Upper lobe of right lung (tissue), 1 donor: ENCODE results near the gene SUSD2. TPM values are rescaled to one million over a fixed set of nuclear protein-coding genes. Genes with fewer than 3 reads are reported as not detected.
A peak's percentile ranks its signal among the peaks of the same experiment; 100 is the strongest.
"Not testable (repeated sequence)": the region's sequence is repeated elsewhere in the genome, so short reads cannot be mapped to it uniquely, and the experiment has no call there.

Experiments used
- ATAC-seq: fragments of 200-7000 bp; cut with Tn5 transposase; one replicate; pipeline ENCODE4 v1.9.1; 2020; ENCODE audit warnings: mild to moderate bottlenecking, moderate library complexity
- DNase-seq: peaks from one replicate; pipeline ENCODE4 v3.0.0-alpha.2; 2020
- H3K27ac ChIP-seq: fragments of 200-600 bp; one replicate; pipeline ENCODE4 v1.8.0; 2022
- H3K27me3 ChIP-seq: fragments of 200-600 bp; one replicate; pipeline ENCODE4 v1.8.0; 2022; ENCODE audit warnings: mild to moderate bottlenecking
- H3K36me3 ChIP-seq: fragments of 200-600 bp; one replicate; pipeline ENCODE4 v1.8.0; 2022
- H3K4me1 ChIP-seq: fragments of 200-600 bp; one replicate; pipeline ENCODE4 v1.8.0; 2022
- H3K4me3 ChIP-seq: fragments of 200-600 bp; one replicate; pipeline ENCODE4 v1.8.0; 2022; ENCODE audit warnings: mild to moderate bottlenecking
- H3K9me3 ChIP-seq: fragments of 200-600 bp; one replicate; pipeline ENCODE4 v1.8.0; 2022
- CTCF ChIP-seq: fragments of 200-600 bp; IDR thresholded peaks from one replicate; pipeline ENCODE4 v1.8.0; 2022; ENCODE audit warnings: antibody characterized with exemption
- intact Hi-C: fragments of 100-400 bp; cut with DNase I; formaldehyde crosslinking; loops from one replicate; pipeline ENCODE4 v1.11.0; 2022
- total RNA-seq: library from RNA; stranded (reverse); fragmentation: NEBNext Ultra II Directional; extraction: Animal tissue kit (Norgen Biotek cat#: 25700); gene quantifications from one replicate; pipeline ENCODE4 v1.2.1, GENCODE V29; 2021
- donor health status: DM: no; HTN: yes; CAD: no; lungs with severe emphysema.

Gene SUSD2
- total RNA-seq, 1 donor from 2014 or later, result 277 TPM

- DNase-seq (no peak), ATAC-seq (no peak)
- Histone ChIP-seq H3K36me3 (peaks cover 19% of the 10 kb centered on the region), H3K27me3 (no peaks in the 10 kb centered on the region), H3K9me3 (no peaks in the 10 kb centered on the region), H3K4me1 (peaks cover 4% of the 10 kb centered on the region), H3K4me3 (no peak overlapping the region), H3K27ac (peak overlapping the region; percentile 78)
- intact Hi-C loops, result no loop called here
- TF ChIP-seq CTCF, result no peak
Observed at GRCh38 chr22:24180316-24181087, 785 bp upstream of the SUSD2 start.

GRCh38 chr22:24181996-24182899, 961 bp downstream of the SUSD2 start:
- no peak for DNase-seq
- peaks cover 6% of the 10 kb centered on the region for H3K36me3 ChIP-seq
- H3K4me3 ChIP-seq, result peak overlapping the region; percentile 52
- H3K27ac ChIP-seq, result peak overlapping the region; percentile 78
- peak; percentile 15 for TF ChIP-seq CTCF
- H3K27me3 ChIP-seq, result no peaks in the 10 kb centered on the region
- H3K4me1 ChIP-seq, result peaks cover 4% of the 10 kb centered on the region
- intact Hi-C loops, result no loop called here
- ATAC-seq, result peak; percentile 42
- H3K9me3 ChIP-seq, result no peaks in the 10 kb centered on the region

DNA sequence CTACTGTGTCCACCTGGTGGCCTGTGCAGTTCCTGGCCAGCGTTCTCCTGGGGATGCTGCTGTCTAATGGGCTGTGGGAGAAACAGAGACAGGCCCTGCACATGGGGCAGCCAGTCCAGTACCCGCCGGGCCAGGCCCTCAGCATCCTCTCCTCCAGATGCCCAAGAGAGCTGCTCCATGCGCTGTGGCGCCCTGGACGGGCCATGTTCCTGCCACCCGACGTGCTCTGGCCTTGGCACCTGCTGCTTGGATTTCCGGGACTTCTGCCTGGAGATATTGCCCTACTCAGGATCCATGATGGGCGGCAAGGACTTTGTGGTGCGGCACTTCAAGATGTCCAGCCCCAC, 1.6 kb downstream of the SUSD2 start:
- peak overlapping the region; percentile 52 for H3K4me3 ChIP-seq
- intact Hi-C loops, H3K4me1 ChIP-seq, H3K9me3 ChIP-seq, H3K27me3 ChIP-seq, DNase-seq, H3K27ac ChIP-seq, ATAC-seq, H3K36me3 ChIP-seq: not testable (repeated sequence)

DNA sequence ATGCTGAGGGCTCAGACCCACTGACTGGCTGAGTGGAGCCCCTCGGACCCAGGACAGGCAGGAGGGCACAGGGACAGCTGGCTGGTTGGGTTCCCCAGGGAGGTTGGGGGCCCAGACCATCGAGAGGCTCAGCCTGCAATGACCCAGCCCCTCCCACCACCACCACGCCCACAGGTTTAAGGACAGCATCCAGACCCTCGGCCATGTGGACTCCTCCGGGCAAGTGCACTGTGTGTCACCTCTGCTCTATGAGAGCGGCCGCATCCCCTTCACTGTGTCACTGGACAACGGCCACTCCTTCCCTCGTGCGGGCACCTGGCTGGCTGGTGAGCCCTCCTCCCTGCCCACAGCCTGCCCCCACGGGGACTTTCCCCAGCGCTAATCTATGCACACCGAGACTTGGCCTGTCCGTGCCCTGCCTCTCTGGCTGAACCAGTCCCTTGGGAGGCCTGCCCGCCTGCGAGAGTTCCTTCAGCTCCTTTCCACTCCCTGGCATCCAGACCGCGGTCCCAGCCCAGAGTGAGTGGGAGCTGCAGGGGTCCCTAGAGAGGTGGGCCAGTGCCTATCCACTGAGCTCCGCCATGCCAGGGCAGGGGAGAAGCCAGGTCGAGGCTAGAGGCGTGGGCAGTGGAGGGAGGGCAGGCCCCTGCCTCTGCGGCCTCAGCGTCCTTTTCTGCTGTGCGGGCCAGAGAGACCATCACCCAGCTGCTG, 2.2 kb downstream of the SUSD2 start:
- Histone ChIP-seq H3K4me3 (peak overlapping the region; percentile 3), H3K27me3 (no peaks in the 10 kb centered on the region)
- intact Hi-C loops, result no loop called here

DNA sequence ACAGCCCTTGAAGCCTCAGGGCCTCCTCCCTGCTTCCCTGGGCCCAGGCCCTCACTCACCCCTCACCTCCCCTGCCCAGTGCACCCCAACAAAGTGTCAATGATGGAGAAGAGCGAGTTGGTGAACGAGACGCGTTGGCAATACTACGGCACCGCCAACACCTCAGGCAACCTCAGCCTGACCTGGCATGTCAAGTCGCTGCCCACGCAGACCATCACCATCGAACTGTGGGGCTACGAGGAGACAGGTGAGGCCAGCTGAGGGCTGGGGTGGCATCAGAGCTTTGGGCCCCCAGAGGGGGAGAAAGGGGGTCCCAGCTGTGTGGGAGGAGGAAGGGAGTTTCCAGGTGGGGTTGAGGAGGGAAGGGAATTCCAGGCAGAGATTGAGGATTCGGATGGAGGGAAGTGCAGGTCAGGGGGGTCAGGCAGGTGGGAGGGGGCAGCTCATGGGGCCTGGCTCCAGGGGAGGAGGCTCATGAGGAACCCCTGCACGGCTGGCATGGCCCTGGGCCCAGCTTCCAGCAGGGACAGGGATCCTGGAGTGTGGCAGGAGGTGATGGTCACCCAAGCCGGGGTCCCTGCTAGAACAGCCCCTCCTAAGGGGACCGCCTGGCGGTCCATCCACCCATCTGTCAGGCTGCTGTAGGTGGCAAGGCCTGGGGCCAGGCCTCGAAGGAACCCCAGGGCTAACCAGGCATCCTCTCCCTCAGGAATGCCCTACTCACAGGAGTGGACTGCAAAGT, 2.9 kb downstream of the SUSD2 start:
- no peak for TF ChIP-seq CTCF
- no peaks in the 10 kb centered on the region for H3K9me3 ChIP-seq
- H3K27ac ChIP-seq, result no peak overlapping the region
- ATAC-seq, result no peak
- DNase-seq, result peak; percentile 42
- no peaks in the 10 kb centered on the region for H3K27me3 ChIP-seq
- peaks cover 8% of the 10 kb centered on the region for H3K4me1 ChIP-seq
- intact Hi-C loops, result no loop called here
- H3K4me3 ChIP-seq, result no peak overlapping the region
- H3K36me3 ChIP-seq, result no peaks in the 10 kb centered on the region

More for the DNA sequence above, 2.2 kb downstream of the SUSD2 start:
- no peaks in the 10 kb centered on the region for H3K9me3 ChIP-seq
- H3K27ac ChIP-seq, result no peak overlapping the region
- no peak for DNase-seq
- ATAC-seq, result peak; percentile 51
- H3K4me1 ChIP-seq, result peaks cover 4% of the 10 kb centered on the region
- H3K36me3 ChIP-seq, result peaks cover under 1% of the 10 kb centered on the region
- no peak for TF ChIP-seq CTCF
